Measurements from ENCODE around the gene GNAI3.

GRCh38 chr1:109499081-109499480 lies 49.3 kb upstream of the GNAI3 start:
- TF ChIP-seq CTCF (conservative IDR thresholded peaks at IDR 0.05; ENCODE audit: low read length) (no peak), EZH2phosphoT487 (IDR thresholded peaks at IDR 0.05; ENCODE audit: borderline replicate concordance, low read depth, low read length) (no peak)

All from OCI-LY7 (cell line).